AG04450 (cell line): Measurements from ENCODE around the gene DSG3. TPM values are rescaled to one million over a fixed set of nuclear protein-coding genes. Genes with fewer than 3 reads are reported as not detected.

ENCODE experiments used
- CTCF ChIA-PET: fragments of 300-600, 350-600 bp; formaldehyde crosslinking; extraction: SDS; loops from one replicate; lab custom pipeline; 2022; ENCODE audit warnings: antibody characterized with exemption, inconsistent platforms; lab: Charles Lee
- POLR2A ChIA-PET: fragments of 350-600 bp; formaldehyde crosslinking; extraction: SDS; loops from one replicate; lab custom pipeline; 2021; ENCODE audit warnings: antibody characterized with exemption, inconsistent platforms; lab: Yijun Ruan, JAX
- DNase-seq: peaks from one replicate; pipeline ENCODE4 v3.0.0-alpha.2; 2011; ENCODE audit warnings: low read depth, low spot score
- H3K27ac ChIP-seq: one replicate; pipeline ENCODE4 v1.5.1; 2012; ENCODE audit warnings: low read depth, low read length, control low read depth
- H3K27me3 ChIP-seq: one replicate; pipeline ENCODE4 v1.6.0; 2012; ENCODE audit warnings: low read length; ENCODE audit not compliant: control insufficient read depth, insufficient read depth
- H3K4me3 ChIP-seq: 2 replicates; pipeline ENCODE4 v1.5.1; 2011; ENCODE audit warnings: mild to moderate bottlenecking, low read depth, low read length, control low read depth
- H3K9me3 ChIP-seq: 2 replicates; pipeline ENCODE4 v1.5.1; 2012; ENCODE audit warnings: low read length; ENCODE audit not compliant: control insufficient read depth, insufficient read depth
- CTCF ChIP-seq: IDR thresholded peaks from 2 replicates; pipeline ENCODE4 v1.5.1; 2011; ENCODE audit warnings: low read depth, low read length, control low read depth, inconsistent platforms
- polyA plus RNA-seq: library from polyadenylated mRNA; depleted of rRNA; stranded (reverse); fragments of >200 nt; gene quantifications from 2 replicates; pipeline ENCODE4 v1.2.3, GENCODE V29; 2011

The DSG3 gene
- polyA plus RNA-seq, 1 experiment = not detected

DNA sequence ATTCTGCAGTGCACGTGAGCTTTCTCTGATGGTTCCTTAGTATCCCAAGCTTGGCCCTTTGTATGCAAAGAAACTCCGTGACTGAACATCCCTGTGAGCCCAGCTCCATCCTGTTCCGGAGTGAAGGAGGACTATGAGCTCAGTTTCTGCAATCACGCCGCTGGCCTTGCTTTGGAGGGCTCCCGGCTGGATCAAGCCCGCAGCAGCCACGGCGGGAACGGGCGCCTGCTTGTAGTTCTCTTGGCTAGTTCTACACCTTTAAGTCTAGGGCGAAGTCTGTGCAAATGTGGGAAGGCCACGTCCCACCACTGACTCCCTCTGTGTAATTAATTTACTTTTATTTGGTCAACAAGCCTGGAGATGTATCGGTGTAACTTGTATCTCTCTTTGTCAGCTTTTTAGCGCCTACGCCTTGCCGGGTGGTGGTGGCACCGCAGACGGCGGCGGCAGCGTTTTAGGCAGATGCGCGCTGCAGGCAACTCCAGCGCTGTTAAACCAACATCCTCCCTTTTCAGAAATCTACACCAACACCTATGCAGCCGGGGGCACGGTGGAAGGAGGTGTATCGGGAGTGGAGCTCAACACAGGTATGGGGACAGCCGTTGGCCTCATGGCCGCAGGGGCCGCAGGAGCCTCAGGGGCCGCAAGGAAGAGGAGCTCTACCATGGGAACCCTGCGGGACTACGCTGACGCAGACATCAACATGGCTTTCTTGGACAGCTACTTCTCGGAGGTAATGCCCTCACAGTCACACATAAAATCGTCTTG lies 36.6 kb upstream of the DSG3 start:
- no peak for TF ChIP-seq CTCF
- Histone ChIP-seq H3K27ac (no peak overlapping the region), H3K27me3 (no peaks in the 10 kb centered on the region), H3K9me3 (peaks cover 16% of the 10 kb centered on the region), H3K4me3 (no peak overlapping the region)
- no peak for DNase-seq
- POLR2A ChIA-PET = no interaction called here
- CTCF ChIA-PET = no interaction called here

DNA sequence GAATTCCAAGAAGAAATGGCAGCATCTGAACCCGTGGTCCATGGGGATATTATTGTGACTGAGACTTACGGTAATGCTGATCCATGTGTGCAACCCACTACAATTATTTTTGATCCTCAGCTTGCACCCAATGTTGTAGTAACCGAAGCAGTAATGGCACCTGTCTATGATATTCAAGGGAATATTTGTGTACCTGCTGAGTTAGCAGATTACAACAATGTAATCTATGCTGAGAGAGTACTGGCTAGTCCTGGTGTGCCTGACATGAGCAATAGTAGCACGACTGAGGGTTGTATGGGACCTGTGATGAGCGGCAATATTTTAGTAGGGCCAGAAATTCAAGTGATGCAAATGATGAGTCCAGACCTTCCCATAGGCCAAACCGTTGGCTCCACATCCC lies 34.4 kb upstream of the DSG3 start:
- Histone ChIP-seq H3K9me3 (peaks cover 12% of the 10 kb centered on the region), H3K27ac (no peak overlapping the region), H3K27me3 (no peaks in the 10 kb centered on the region), H3K4me3 (no peak overlapping the region)
- POLR2A ChIA-PET = no interaction called here
- no peak for TF ChIP-seq CTCF
- CTCF ChIA-PET = no interaction called here
- no peak for DNase-seq

GRCh38 chr18:31417850-31418249 lies 29.7 kb upstream of the DSG3 start:
- TF ChIP-seq CTCF = no peak
- POLR2A ChIA-PET = no interaction called here
- Histone ChIP-seq H3K27ac (no peak overlapping the region), H3K9me3 (peaks cover 13% of the 10 kb centered on the region), H3K4me3 (no peak overlapping the region), H3K27me3 (no peaks in the 10 kb centered on the region)
- CTCF ChIA-PET = no interaction called here
- DNase-seq = no peak

- POLR2A ChIA-PET = no interaction called here
- CTCF ChIA-PET = no interaction called here
- H3K27ac ChIP-seq = no peak overlapping the region
- no peak for TF ChIP-seq CTCF
- DNase-seq = no peak
- no peak overlapping the region for H3K4me3 ChIP-seq
- no peaks in the 10 kb centered on the region for H3K27me3 ChIP-seq
- H3K9me3 ChIP-seq = peaks cover 13% of the 10 kb centered on the region
Observed at GRCh38 chr18:31419457-31419932, 28.0 kb upstream of the DSG3 start.

- H3K27me3 ChIP-seq = no peaks in the 10 kb centered on the region
- peaks cover 13% of the 10 kb centered on the region for H3K9me3 ChIP-seq
- no peak for DNase-seq
- ChIA-PET POLR2A (no interaction called here), CTCF (no interaction called here)
- no peak overlapping the region for H3K4me3 ChIP-seq
- no peak overlapping the region for H3K27ac ChIP-seq
- no peak for TF ChIP-seq CTCF
Observed at GRCh38 chr18:31420032-31420431, 27.5 kb upstream of the DSG3 start.
